GM21528 (cell line): ENCODE data around the gene ACTR3.
"Not testable (repeated sequence)": the region's sequence is repeated elsewhere in the genome, so short reads cannot be mapped to it uniquely, and the experiment has no call there.

Experiments used
- ATAC-seq: cut with Tn5 transposase; IDR thresholded peaks from one replicate; pipeline ENCODE4 v1.9.1; 2021; ENCODE audit warnings: mild to moderate bottlenecking, moderate library complexity; ENCODE audit not compliant: unreplicated experiment, low FRiP score

ACTR3 gene

GRCh38 chr2:113899166-113899565, 9.3 kb downstream of the ACTR3 start:
- ATAC-seq: no peak

- no peak for ATAC-seq
Observed at GRCh38 chr2:113901943-113902342, 12.1 kb downstream of the ACTR3 start.

- no peak for ATAC-seq
Observed at GRCh38 chr2:113905886-113906285, 16.0 kb downstream of the ACTR3 start.

- no peak for ATAC-seq
Observed at GRCh38 chr2:113906647-113907046, 16.8 kb downstream of the ACTR3 start.

- no peak for ATAC-seq
Observed at GRCh38 chr2:113907297-113907696, 17.4 kb downstream of the ACTR3 start.

GRCh38 chr2:113910110-113910717, 20.3 kb downstream of the ACTR3 start:
- ATAC-seq: peak; percentile 21

GRCh38 chr2:113910967-113911678, 21.2 kb downstream of the ACTR3 start:
- peak; percentile 51 for ATAC-seq

GRCh38 chr2:113915082-113915819, 25.4 kb downstream of the ACTR3 start:
- no peak for ATAC-seq

GRCh38 chr2:113918229-113918628, 28.3 kb downstream of the ACTR3 start:
- ATAC-seq: no peak

- ATAC-seq: no peak
Observed at GRCh38 chr2:113920996-113921395, 31.1 kb downstream of the ACTR3 start.

- no peak for ATAC-seq
Observed at GRCh38 chr2:113922335-113922734, 32.4 kb downstream of the ACTR3 start.

- ATAC-seq: no peak
Observed at GRCh38 chr2:113922784-113923183, 32.9 kb downstream of the ACTR3 start.

GRCh38 chr2:113925884-113926283, 36.0 kb downstream of the ACTR3 start:
- ATAC-seq: no peak

GRCh38 chr2:113926314-113926713, 36.4 kb downstream of the ACTR3 start:
- no peak for ATAC-seq

- no peak for ATAC-seq
Observed at GRCh38 chr2:113930448-113930847, 40.6 kb downstream of the ACTR3 start.

GRCh38 chr2:113937501-113937900, 47.6 kb downstream of the ACTR3 start:
- ATAC-seq: no peak

GRCh38 chr2:113940891-113941290, 51.0 kb downstream of the ACTR3 start:
- ATAC-seq: no peak

- not testable (repeated sequence) for ATAC-seq
Observed at GRCh38 chr2:113945784-113946183, 55.9 kb downstream of the ACTR3 start.

- not testable (repeated sequence) for ATAC-seq
Observed at GRCh38 chr2:113950906-113951305, 61.0 kb downstream of the ACTR3 start.

- no peak for ATAC-seq
Observed at GRCh38 chr2:113961000-113961399, 71.1 kb downstream of the ACTR3 start.

- no peak for ATAC-seq
Observed at GRCh38 chr2:113962692-113963480, 73.0 kb downstream of the ACTR3 start.
